Measurements from ENCODE around the gene LRIG1. TPM values are rescaled to one million over a fixed set of nuclear protein-coding genes. Genes with fewer than 3 reads are reported as not detected.
"Not testable (repeated sequence)": the region's sequence is repeated elsewhere in the genome, so short reads cannot be mapped to it uniquely, and the experiment has no call there.

The LRIG1 gene
- total RNA-seq, 1 experiment from 2014 or later, result 14.7 TPM

DNA sequence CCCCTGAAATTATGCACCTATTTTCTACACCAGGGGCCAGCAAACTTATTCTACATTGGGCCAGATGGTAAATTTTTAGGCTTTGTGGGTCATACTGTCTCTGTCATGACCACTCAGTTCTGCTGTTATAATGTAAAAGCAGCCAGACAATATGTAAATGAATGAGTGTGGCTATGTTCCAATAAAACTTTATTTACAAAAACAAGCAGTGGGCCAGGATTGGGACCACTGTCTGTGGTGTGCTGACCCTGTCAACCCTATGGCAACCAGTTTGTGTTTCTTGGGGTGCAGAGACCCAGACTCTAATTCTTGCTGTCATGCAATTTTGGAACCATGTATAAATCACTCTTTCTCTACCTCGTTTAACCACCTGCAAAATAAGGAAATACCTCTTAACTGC, 74.7 kb downstream of the LRIG1 start:
- TF ChIP-seq CTCF (IDR thresholded peaks at IDR 0.05; ENCODE audit: unreplicated experiment), result no peak
- no peaks in the 10 kb centered on the region for H3K36me3 Mint-ChIP-seq (ENCODE audit: insufficient read depth, unreplicated experiment)
- no peaks in the 10 kb centered on the region for H3K9me3 Mint-ChIP-seq (ENCODE audit: low read depth, unreplicated experiment)
- intact Hi-C loops (cut with micrococcal nuclease; ENCODE audit: unreplicated experiment), result no loop called here
- no peak overlapping the region for H3K27ac Mint-ChIP-seq (ENCODE audit: unreplicated experiment)
- H3K4me1 Mint-ChIP-seq (ENCODE audit: low read depth, unreplicated experiment), result no peaks in the 10 kb centered on the region
- no peaks in the 10 kb centered on the region for H3K27me3 Mint-ChIP-seq (ENCODE audit: unreplicated experiment)
- DNase-seq, result no peak
- CTCF ChIA-PET, result no interaction called here
- no peak overlapping the region for H3K4me3 Mint-ChIP-seq (ENCODE audit: low read depth, unreplicated experiment)
- no TSS peak for BruUV-seq (replicated peaks)

DNA sequence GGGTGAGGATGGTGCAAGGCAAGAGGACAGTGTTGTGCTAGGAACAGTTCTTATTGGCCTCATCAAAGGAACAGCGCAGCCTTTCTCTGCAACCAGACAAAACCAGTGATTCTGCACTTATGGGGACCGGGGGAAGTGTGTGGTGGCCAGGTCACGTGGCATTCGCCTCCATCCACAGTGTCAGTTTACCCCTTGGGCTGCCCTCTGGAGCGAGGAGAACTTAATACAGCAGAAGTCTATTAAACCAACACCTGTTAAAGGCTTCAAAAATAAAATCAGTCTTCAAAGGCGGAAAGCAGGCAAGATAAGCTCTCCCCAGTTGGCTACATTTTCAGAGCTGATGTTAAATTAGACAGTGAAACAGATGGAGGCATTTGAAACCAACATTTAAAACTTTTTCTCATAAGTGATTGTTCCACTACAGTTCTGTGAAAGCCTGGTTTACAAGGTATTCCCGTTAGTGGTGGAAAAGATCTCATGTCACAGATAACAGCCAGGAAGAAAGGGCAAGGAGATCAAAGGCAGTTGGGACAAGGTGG, 75.2 kb downstream of the LRIG1 start:
- H3K4me1 Mint-ChIP-seq (ENCODE audit: low read depth, unreplicated experiment), result no peaks in the 10 kb centered on the region
- CTCF ChIA-PET, result no interaction called here
- BruUV-seq (replicated peaks), result no TSS peak

DNA sequence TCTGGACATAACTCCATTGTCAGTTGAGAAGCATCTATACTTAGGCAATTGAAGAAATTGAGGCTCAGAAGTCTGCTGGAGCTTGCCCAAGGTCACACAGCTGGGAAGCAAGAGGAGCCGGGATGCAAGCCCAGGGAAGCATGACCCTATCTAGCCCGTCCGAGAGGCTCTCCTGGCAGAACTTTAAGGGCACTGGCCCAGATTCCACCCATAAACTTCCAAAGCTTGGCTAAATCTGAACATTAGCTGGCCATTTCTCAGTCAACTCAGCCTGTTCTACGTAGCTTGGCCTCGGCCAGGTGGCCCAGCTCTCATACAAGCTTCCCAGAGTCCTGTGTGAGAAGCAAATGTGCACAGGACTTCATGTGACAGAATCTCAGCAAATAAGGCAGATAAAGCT, 75.8 kb downstream of the LRIG1 start:
- no peak for TF ChIP-seq CTCF (IDR thresholded peaks at IDR 0.05; ENCODE audit: unreplicated experiment)
- BruUV-seq (replicated peaks), result no TSS peak
- Mint-ChIP-seq H3K36me3 (ENCODE audit: insufficient read depth, unreplicated experiment) (no peaks in the 10 kb centered on the region), H3K9me3 (ENCODE audit: low read depth, unreplicated experiment) (peaks cover 5% of the 10 kb centered on the region), H3K27ac (ENCODE audit: unreplicated experiment) (no peak overlapping the region), H3K27me3 (ENCODE audit: unreplicated experiment) (no peaks in the 10 kb centered on the region), H3K4me3 (ENCODE audit: low read depth, unreplicated experiment) (no peak overlapping the region), H3K4me1 (ENCODE audit: low read depth, unreplicated experiment) (no peaks in the 10 kb centered on the region)
- DNase-seq, result no peak
- intact Hi-C loops (cut with micrococcal nuclease; ENCODE audit: unreplicated experiment), result no loop called here
- CTCF ChIA-PET, result no interaction called here

More for the DNA sequence above, 75.2 kb downstream of the LRIG1 start:
- no peaks in the 10 kb centered on the region for H3K36me3 Mint-ChIP-seq (ENCODE audit: insufficient read depth, unreplicated experiment)
- no peak for DNase-seq
- H3K9me3 Mint-ChIP-seq (ENCODE audit: low read depth, unreplicated experiment), result peaks cover 2% of the 10 kb centered on the region
- no peak for TF ChIP-seq CTCF (IDR thresholded peaks at IDR 0.05; ENCODE audit: unreplicated experiment)
- intact Hi-C loops (cut with micrococcal nuclease; ENCODE audit: unreplicated experiment), result no loop called here
- H3K27ac Mint-ChIP-seq (ENCODE audit: unreplicated experiment), result no peak overlapping the region
- no peak overlapping the region for H3K4me3 Mint-ChIP-seq (ENCODE audit: low read depth, unreplicated experiment)
- H3K27me3 Mint-ChIP-seq (ENCODE audit: unreplicated experiment), result no peaks in the 10 kb centered on the region

- Mint-ChIP-seq H3K36me3 (ENCODE audit: insufficient read depth, unreplicated experiment) (no peaks in the 10 kb centered on the region), H3K9me3 (ENCODE audit: low read depth, unreplicated experiment) (peaks cover 5% of the 10 kb centered on the region), H3K4me1 (ENCODE audit: low read depth, unreplicated experiment) (no peaks in the 10 kb centered on the region), H3K4me3 (ENCODE audit: low read depth, unreplicated experiment) (no peak overlapping the region), H3K27ac (ENCODE audit: unreplicated experiment) (no peak overlapping the region), H3K27me3 (ENCODE audit: unreplicated experiment) (no peaks in the 10 kb centered on the region)
- intact Hi-C loops (cut with micrococcal nuclease; ENCODE audit: unreplicated experiment), result no loop called here
- no peak for DNase-seq
- BruUV-seq (replicated peaks), result no TSS peak
- TF ChIP-seq CTCF (IDR thresholded peaks at IDR 0.05; ENCODE audit: unreplicated experiment), result no peak
- CTCF ChIA-PET, result no interaction called here
Measured at GRCh38 chr3:66423791-66424190, 77.0 kb downstream of the LRIG1 start.

GRCh38 chr3:66421893-66422292, 78.9 kb downstream of the LRIG1 start:
- H3K27me3 Mint-ChIP-seq (ENCODE audit: unreplicated experiment); CTCF ChIA-PET; BruUV-seq (replicated peaks): not testable (repeated sequence)

GRCh38 chr3:66421144-66421543, 79.7 kb downstream of the LRIG1 start:
- H3K4me3 Mint-ChIP-seq (ENCODE audit: low read depth, unreplicated experiment); H3K36me3 Mint-ChIP-seq (ENCODE audit: insufficient read depth, unreplicated experiment); DNase-seq: not testable (repeated sequence)

More at GRCh38 chr3:66421893-66422292, 78.9 kb downstream of the LRIG1 start:
- intact Hi-C loops (cut with micrococcal nuclease; ENCODE audit: unreplicated experiment); DNase-seq; H3K9me3 Mint-ChIP-seq (ENCODE audit: low read depth, unreplicated experiment); H3K4me1 Mint-ChIP-seq (ENCODE audit: low read depth, unreplicated experiment); H3K36me3 Mint-ChIP-seq (ENCODE audit: insufficient read depth, unreplicated experiment); H3K4me3 Mint-ChIP-seq (ENCODE audit: low read depth, unreplicated experiment); H3K27ac Mint-ChIP-seq (ENCODE audit: unreplicated experiment): not testable (repeated sequence)

More at GRCh38 chr3:66421144-66421543, 79.7 kb downstream of the LRIG1 start:
- BruUV-seq (replicated peaks); H3K27ac Mint-ChIP-seq (ENCODE audit: unreplicated experiment); H3K27me3 Mint-ChIP-seq (ENCODE audit: unreplicated experiment); intact Hi-C loops (cut with micrococcal nuclease; ENCODE audit: unreplicated experiment); H3K4me1 Mint-ChIP-seq (ENCODE audit: low read depth, unreplicated experiment); H3K9me3 Mint-ChIP-seq (ENCODE audit: low read depth, unreplicated experiment): not testable (repeated sequence)
- CTCF ChIA-PET, result interaction anchor here (0.7 kb wide), 1 partner anchor 137 kb away, joined by 4 read pairs; no protein-coding TSS in a partner anchor

All from Calu3 (cell line).